ENCODE results near the gene SHC2.
"Not testable (repeated sequence)": the region's sequence is repeated elsewhere in the genome, so short reads cannot be mapped to it uniquely, and the experiment has no call there.

SHC2 gene

GRCh38 chr19:458091-459042 is 2.5 kb downstream of the SHC2 start:
- TF ChIP-seq JUND (IDR thresholded peaks at IDR 0.05; ENCODE audit: low read depth) = no peak
- no peak for DNase-seq (ENCODE audit: low read depth in 1 of 2, low spot score in 1 of 2)
- in situ Hi-C loops (cut with HindIII; ENCODE audit: low pct_unique_long_range_greater_than_20kb, low sequenced_read_pairs) = no loop called here

GRCh38 chr19:457636-458035 is 3.2 kb downstream of the SHC2 start:
- TF ChIP-seq JUND (IDR thresholded peaks at IDR 0.05; ENCODE audit: low read depth) = no peak
- no peak for DNase-seq (ENCODE audit: low read depth in 1 of 2, low spot score in 1 of 2)
- in situ Hi-C loops (cut with HindIII; ENCODE audit: low pct_unique_long_range_greater_than_20kb, low sequenced_read_pairs) = no loop called here

GRCh38 chr19:456547-457110 is 4.2 kb downstream of the SHC2 start:
- no peak for DNase-seq (ENCODE audit: low read depth in 1 of 2, low spot score in 1 of 2)

GRCh38 chr19:455851-456546 is 4.8 kb downstream of the SHC2 start:
- TF ChIP-seq JUND (IDR thresholded peaks at IDR 0.05; ENCODE audit: low read depth) = no peak
- no peak for DNase-seq (ENCODE audit: low read depth in 1 of 2, low spot score in 1 of 2)
- in situ Hi-C loops (cut with HindIII; ENCODE audit: low pct_unique_long_range_greater_than_20kb, low sequenced_read_pairs) = no loop called here

More at GRCh38 chr19:456547-457110, 4.2 kb downstream of the SHC2 start:
- no peak for TF ChIP-seq JUND (IDR thresholded peaks at IDR 0.05; ENCODE audit: low read depth)
- in situ Hi-C loops (cut with HindIII; ENCODE audit: low pct_unique_long_range_greater_than_20kb, low sequenced_read_pairs) = no loop called here

- TF ChIP-seq JUND (IDR thresholded peaks at IDR 0.05; ENCODE audit: low read depth) = no peak
- peak in 1 of 2 experiments; percentile 38 for DNase-seq (ENCODE audit: low read depth in 1 of 2, low spot score in 1 of 2)
- in situ Hi-C loops (cut with HindIII; ENCODE audit: low pct_unique_long_range_greater_than_20kb, low sequenced_read_pairs) = no loop called here
Measured at GRCh38 chr19:455031-455705, 5.7 kb downstream of the SHC2 start.

- in situ Hi-C loops (cut with HindIII; ENCODE audit: low pct_unique_long_range_greater_than_20kb, low sequenced_read_pairs) = no loop called here
- no peak for DNase-seq (ENCODE audit: low read depth in 1 of 2, low spot score in 1 of 2)
- TF ChIP-seq JUND (IDR thresholded peaks at IDR 0.05; ENCODE audit: low read depth) = no peak
Measured at GRCh38 chr19:453606-454005, 7.2 kb downstream of the SHC2 start.

GRCh38 chr19:452829-453228 is 8.0 kb downstream of the SHC2 start:
- DNase-seq (ENCODE audit: low read depth in 1 of 2, low spot score in 1 of 2) = no peak
- in situ Hi-C loops (cut with HindIII; ENCODE audit: low pct_unique_long_range_greater_than_20kb, low sequenced_read_pairs) = no loop called here
- TF ChIP-seq JUND (IDR thresholded peaks at IDR 0.05; ENCODE audit: low read depth) = no peak

GRCh38 chr19:450912-451481 is 9.8 kb downstream of the SHC2 start:
- not testable (repeated sequence) for DNase-seq (ENCODE audit: low read depth in 1 of 2, low spot score in 1 of 2)

GRCh38 chr19:449916-450315 is 10.9 kb downstream of the SHC2 start:
- DNase-seq (ENCODE audit: low read depth in 1 of 2, low spot score in 1 of 2) = no peak
- no peak for TF ChIP-seq JUND (IDR thresholded peaks at IDR 0.05; ENCODE audit: low read depth)
- in situ Hi-C loops (cut with HindIII; ENCODE audit: low pct_unique_long_range_greater_than_20kb, low sequenced_read_pairs) = no loop called here

More at GRCh38 chr19:450912-451481, 9.8 kb downstream of the SHC2 start:
- in situ Hi-C loops (cut with HindIII; ENCODE audit: low pct_unique_long_range_greater_than_20kb, low sequenced_read_pairs) = not testable (repeated sequence)

- TF ChIP-seq JUND (IDR thresholded peaks at IDR 0.05; ENCODE audit: low read depth) = no peak
- no peak for DNase-seq (ENCODE audit: low read depth in 1 of 2, low spot score in 1 of 2)
- in situ Hi-C loops (cut with HindIII; ENCODE audit: low pct_unique_long_range_greater_than_20kb, low sequenced_read_pairs) = no loop called here
Measured at GRCh38 chr19:447816-448560, 12.8 kb downstream of the SHC2 start.

- no peak for TF ChIP-seq JUND (IDR thresholded peaks at IDR 0.05; ENCODE audit: low read depth)
- in situ Hi-C loops (cut with HindIII; ENCODE audit: low pct_unique_long_range_greater_than_20kb, low sequenced_read_pairs) = no loop called here
Measured at GRCh38 chr19:447064-447426, 13.8 kb downstream of the SHC2 start.

More at GRCh38 chr19:447064-447426, 13.8 kb downstream of the SHC2 start:
- no peak for DNase-seq (ENCODE audit: low read depth in 1 of 2, low spot score in 1 of 2)

All from T47D (cell line).